NCI-H460 (cell line): ENCODE data around the gene BCL3. TPM values are rescaled to one million over a fixed set of nuclear protein-coding genes. Genes with fewer than 3 reads are reported as not detected.
"Not testable (repeated sequence)": the region's sequence is repeated elsewhere in the genome, so short reads cannot be mapped to it uniquely, and the experiment has no call there.

Experiments
- DNase-seq: peaks from one replicate; pipeline ENCODE4 v3.0.0-alpha.2; 2016; ENCODE audit warnings: low read depth; ENCODE audit errors: extremely low read depth
- polyA plus RNA-seq: library from polyadenylated mRNA; depleted of rRNA; stranded (reverse); fragments of >200 nt; gene quantifications from 2 replicates; pipeline ENCODE4 v1.2.3, GENCODE V29; 2014; cell fraction: nucleus; rRNA removed
- total RNA-seq: library from RNA; depleted of rRNA; stranded (reverse); fragments of >200 nt; shearing (Covaris generic); gene quantifications from 2 replicates; pipeline ENCODE4 v1.2.3, GENCODE V29; 2014; rRNA removed

BCL3 gene, protein sequence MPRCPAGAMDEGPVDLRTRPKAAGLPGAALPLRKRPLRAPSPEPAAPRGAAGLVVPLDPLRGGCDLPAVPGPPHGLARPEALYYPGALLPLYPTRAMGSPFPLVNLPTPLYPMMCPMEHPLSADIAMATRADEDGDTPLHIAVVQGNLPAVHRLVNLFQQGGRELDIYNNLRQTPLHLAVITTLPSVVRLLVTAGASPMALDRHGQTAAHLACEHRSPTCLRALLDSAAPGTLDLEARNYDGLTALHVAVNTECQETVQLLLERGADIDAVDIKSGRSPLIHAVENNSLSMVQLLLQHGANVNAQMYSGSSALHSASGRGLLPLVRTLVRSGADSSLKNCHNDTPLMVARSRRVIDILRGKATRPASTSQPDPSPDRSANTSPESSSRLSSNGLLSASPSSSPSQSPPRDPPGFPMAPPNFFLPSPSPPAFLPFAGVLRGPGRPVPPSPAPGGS
- total RNA-seq = 12.6 and 16.5 TPM in 2 replicates
- 14.4 and 39.9 TPM in 2 replicates for polyA plus RNA-seq

- DNase-seq = no peak
These were observed at the start of gene BCL3 for GRCh38 chr19:44748426-44749254. Gene BCL3, plus strand, starts transcription at chr19:44748708. Its CDS starts 83 bp downstream, at chr19:44748791.

- DNase-seq = no peak
These were observed 48.0 kb upstream of the BCL3 start for GRCh38 chr19:44700547-44700946.

- DNase-seq = no peak
These were observed 47.3 kb upstream of the BCL3 start for GRCh38 chr19:44701228-44701627.

DNA sequence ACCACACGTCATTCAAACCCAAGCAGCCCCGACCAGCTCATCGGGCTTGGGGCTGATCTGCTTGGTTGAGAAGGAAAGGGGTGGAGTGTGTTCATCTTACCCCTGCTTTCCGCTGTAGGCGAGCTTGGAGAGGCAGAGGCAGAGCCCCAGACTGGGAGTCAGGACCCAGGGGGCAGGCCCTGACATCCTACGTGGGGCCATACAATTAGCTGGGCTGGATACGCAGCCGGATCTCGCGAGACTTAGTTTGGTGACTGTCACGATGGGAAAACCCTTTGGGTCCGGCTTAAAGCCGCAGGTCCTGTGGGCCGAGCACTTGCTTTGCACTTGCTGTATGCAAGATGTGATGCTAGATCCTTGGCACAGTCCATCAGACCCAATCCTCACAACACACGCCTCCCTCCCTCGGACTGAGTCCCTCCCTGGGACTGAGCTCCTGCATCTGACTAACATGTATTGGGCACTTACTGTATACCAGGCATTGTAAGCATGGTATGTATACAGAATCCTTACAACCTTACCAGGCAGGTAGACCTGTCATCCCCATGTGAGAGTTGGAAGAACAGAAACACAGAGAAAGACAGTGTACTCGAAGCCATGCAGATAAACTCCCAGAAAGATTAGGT, 45.8 kb upstream of the BCL3 start:
- DNase-seq = no peak

DNA sequence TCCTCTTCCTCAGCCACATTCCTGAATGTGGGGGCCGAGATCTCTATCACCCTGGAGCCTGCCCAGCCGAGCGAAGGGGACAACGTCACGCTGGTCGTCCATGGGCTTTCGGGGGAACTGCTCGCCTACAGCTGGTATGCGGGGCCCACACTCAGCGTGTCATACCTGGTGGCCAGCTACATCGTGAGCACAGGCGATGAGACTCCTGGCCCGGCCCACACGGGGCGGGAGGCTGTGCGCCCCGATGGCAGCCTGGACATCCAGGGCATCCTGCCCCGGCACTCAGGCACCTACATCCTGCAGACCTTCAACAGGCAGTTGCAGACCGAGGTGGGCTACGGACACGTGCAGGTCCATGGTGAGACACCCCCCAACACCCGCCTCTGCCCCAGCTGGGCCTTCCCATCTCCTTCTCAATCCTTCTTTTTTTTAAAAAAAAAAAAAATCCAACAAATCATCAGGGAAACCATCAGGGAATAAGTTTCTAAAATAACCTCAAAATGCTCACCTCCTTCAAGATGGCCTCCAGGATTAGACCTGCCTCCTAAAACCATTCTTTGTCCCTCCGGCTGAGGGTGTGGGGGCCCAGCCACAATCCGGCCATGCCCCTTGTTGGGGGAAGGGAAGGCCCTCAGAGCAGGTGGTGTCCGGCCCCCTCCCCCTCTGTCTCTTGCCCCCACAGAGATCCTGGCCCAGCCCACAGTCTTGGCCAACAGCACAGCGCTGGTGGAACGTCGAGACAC, 45.0 kb upstream of the BCL3 start:
- DNase-seq = no peak

GRCh38 chr19:44704982-44705381, 43.5 kb upstream of the BCL3 start:
- DNase-seq = no peak

GRCh38 chr19:44705502-44706010, 43.0 kb upstream of the BCL3 start:
- DNase-seq = no peak

- DNase-seq = no peak
These were observed 41.8 kb upstream of the BCL3 start for GRCh38 chr19:44706506-44707236.

DNA sequence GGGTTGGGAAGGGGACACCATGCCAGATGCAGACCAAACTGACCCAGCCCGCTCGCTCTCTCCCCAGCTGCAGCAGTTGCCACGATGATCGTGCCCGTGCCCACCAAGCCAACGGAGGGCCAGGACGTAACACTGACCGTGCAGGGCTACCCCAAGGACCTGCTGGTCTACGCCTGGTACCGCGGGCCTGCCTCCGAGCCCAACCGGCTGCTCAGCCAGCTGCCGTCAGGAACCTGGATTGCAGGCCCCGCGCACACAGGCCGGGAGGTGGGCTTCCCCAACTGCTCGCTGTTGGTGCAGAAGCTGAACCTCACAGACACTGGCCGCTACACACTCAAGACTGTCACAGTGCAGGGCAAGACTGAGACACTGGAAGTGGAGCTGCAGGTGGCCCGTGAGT, 40.7 kb upstream of the BCL3 start:
- no peak for DNase-seq

- DNase-seq = no peak
These were observed 39.6 kb upstream of the BCL3 start for GRCh38 chr19:44708940-44709339.

DNA sequence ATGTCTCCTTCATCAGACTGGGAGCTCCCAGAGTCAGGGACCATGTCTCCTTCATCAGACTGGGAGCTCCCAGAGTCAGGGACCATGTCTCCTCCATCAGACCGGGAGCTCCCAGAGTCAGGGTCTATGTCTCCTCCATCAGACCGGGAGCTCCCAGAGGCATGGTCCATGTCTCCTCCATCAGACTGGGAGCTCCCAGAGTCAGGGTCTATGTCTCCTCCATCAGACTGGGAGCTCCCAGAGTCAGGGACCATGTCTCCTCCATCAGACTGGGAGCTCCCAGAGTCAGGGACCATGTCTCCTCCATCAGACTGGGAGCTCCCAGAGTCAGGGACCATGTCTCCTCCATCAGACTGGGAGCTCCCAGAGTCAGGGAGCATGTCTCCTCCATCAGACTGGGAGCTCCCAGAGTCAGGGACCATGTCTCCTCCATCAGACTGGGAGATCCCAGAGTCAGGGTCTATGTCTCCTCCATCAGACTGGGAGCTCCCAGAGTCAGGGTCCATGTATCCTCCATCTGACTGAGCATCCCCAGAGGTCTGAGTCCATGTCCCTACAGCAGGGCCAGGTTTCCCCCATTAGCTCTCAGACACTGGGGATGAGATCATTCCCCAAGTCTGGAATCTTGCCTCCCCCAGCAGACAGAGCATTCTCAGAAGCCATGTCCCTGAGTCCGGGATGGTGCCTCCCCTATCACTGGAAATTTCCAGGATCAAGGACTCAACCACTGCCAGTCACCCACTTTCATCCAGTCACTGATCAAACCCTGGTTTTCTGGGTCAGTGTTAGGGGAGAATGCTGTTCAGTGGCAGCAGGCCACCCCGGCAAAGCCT, 38.9 kb upstream of the BCL3 start:
- not testable (repeated sequence) for DNase-seq

- no peak for DNase-seq
These were observed 38.0 kb upstream of the BCL3 start for GRCh38 chr19:44710483-44710882.

- DNase-seq = no peak
These were observed 35.5 kb upstream of the BCL3 start for GRCh38 chr19:44712864-44713515.

DNA sequence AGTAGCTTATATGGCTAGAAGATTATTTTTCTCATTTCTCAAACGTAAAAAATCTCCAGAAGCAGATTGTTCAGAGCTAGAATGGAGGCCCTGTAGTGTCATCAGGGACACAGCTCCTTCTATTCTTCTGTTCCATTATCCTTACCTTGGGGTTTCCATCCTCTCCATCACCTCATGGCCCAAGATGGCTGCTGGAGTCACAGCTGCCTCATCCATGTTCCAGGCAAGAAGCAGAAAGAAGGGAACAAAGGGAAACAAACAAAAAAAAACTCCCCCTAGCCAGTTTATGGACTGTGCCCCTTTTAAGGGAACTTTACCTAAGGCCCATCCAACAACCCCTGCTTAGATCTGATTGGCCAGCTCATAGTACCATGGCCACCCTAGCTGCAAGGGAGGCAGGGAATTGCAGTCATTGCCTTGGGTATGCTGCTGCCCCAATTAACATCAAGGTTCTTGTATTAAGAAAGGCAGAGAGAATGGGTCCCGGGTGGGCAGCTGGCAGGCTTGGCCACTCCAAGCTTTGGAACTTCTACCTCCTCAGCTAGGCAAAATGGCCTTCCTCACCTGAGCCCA, 33.8 kb upstream of the BCL3 start:
- no peak for DNase-seq

DNA sequence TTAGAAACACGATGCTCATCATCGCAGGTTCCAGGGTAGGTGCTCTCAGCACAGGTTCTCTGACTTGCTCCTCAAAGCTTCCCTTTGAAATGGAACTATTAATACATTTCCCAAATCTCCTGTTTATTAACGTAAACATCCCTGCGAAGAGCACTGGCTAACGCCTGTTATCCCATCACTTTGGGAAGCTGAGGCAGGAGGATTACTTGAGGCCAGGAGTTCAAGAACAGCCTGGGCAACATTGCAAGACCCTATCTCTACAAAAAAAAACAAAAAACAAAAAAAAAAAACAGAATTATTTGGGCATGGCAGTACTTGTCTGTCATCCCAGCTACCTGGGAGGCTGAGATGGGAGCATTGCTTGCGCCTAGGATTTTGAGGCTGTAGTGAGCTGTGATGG, 30.9 kb upstream of the BCL3 start:
- DNase-seq = no peak

- DNase-seq = no peak
These were observed 29.9 kb upstream of the BCL3 start for GRCh38 chr19:44718441-44719261.

- DNase-seq = no peak
These were observed 29.2 kb upstream of the BCL3 start for GRCh38 chr19:44719262-44719701.
